ENCODE results near the gene CTNNA3.

GRCh38 chr10:66842867-66843266 lies 853.1 kb downstream of the CTNNA3 start:
- TF ChIP-seq CTCF (IDR thresholded peaks at IDR 0.05) (no peak), POLR2A (IDR thresholded peaks at IDR 0.05) (no peak)

Measured in testis (tissue), 2 donors.